Measurements from ENCODE around the gene MARCHF6. TPM values are rescaled to one million over a fixed set of nuclear protein-coding genes. Genes with fewer than 3 reads are reported as not detected.
A peak's percentile ranks its signal among the peaks of the same experiment; 100 is the strongest.
"Not testable (repeated sequence)": the region's sequence is repeated elsewhere in the genome, so short reads cannot be mapped to it uniquely, and the experiment has no call there.

Gene MARCHF6
- total RNA-seq, 1 donor from 2014 or later, result 150 TPM

DNA sequence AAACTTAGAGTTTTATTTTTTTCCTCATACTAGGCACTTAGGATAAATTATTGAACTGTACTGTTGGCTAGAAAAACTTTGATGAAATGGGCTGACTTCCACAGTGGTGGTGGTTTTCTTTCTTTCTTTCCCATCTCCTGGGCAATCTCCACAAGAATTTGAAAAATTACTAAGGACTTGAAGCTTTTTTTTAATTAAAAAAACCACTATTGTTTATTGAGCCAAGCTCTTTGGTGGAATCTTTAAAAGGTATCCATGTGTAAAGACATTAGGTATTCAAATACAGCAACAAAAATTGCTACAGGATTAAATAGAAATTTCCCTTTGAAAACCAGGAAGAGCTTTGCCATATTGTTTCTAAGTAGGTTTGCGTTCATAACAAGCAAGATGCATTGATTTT is 14.1 kb downstream of the MARCHF6 start:
- no peaks in the 10 kb centered on the region for H3K27me3 ChIP-seq
- ATAC-seq (no peak), DNase-seq (no peak)
- TF ChIP-seq, protein P1, sequence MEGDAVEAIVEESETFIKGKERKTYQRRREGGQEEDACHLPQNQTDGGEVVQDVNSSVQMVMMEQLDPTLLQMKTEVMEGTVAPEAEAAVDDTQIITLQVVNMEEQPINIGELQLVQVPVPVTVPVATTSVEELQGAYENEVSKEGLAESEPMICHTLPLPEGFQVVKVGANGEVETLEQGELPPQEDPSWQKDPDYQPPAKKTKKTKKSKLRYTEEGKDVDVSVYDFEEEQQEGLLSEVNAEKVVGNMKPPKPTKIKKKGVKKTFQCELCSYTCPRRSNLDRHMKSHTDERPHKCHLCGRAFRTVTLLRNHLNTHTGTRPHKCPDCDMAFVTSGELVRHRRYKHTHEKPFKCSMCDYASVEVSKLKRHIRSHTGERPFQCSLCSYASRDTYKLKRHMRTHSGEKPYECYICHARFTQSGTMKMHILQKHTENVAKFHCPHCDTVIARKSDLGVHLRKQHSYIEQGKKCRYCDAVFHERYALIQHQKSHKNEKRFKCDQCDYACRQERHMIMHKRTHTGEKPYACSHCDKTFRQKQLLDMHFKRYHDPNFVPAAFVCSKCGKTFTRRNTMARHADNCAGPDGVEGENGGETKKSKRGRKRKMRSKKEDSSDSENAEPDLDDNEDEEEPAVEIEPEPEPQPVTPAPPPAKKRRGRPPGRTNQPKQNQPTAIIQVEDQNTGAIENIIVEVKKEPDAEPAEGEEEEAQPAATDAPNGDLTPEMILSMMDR (IDR thresholded peaks at IDR 0.05), result no peak
- H3K9me3 ChIP-seq, result no peaks in the 10 kb centered on the region
- no peaks in the 10 kb centered on the region for H3K36me3 ChIP-seq
- H3K4me1 ChIP-seq, result peaks cover 14% of the 10 kb centered on the region
- no peak overlapping the region for H3K27ac ChIP-seq
- no peak overlapping the region for H3K4me3 ChIP-seq
- intact Hi-C loops (cut with DNase I), result no loop called here

DNA sequence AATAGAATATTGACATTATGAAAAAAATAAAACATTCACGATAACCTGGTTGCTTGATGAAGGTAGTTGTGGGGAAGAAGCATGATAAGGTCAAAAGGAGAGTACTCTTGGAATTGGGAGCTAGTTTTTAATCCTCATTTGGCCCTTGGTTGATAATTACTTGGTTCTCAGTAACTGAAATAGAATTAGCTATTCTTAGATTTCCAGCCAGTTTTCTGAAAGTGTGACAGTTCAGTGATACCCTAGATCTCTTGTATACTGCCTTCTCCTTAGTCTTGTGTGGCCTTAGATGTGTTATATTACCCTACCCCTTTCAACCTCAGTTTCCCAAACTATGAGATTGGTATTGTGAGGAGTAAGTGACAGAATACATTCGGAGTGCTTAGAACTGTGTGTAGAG is 17.4 kb downstream of the MARCHF6 start:
- TF ChIP-seq, protein P1 (IDR thresholded peaks at IDR 0.05), result no peak
- Histone ChIP-seq H3K27ac (no peak overlapping the region), H3K36me3 (no peaks in the 10 kb centered on the region), H3K27me3 (no peaks in the 10 kb centered on the region), H3K9me3 (no peaks in the 10 kb centered on the region), H3K4me1 (peaks cover 22% of the 10 kb centered on the region), H3K4me3 (no peak overlapping the region)
- no peak for ATAC-seq
- intact Hi-C loops (cut with DNase I), result no loop called here
- no peak for DNase-seq

DNA sequence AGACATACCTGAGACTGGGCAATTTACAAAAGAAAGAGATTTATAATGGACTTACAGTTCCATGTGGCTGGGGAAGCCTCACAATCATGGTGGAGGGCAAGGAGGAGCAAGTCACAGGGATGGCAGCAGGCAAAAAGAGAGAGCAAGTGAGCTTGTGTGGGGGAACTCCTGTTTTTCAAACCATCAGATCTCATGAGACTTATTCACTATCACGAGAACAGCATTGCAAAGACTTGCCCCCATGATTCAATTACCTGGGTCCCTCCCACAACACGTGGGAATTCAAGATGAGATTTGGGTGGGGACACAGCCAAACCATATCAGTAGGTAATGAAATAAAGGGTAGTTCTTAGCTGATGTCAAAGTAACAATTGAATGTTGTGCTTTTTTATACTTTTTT is 17.9 kb downstream of the MARCHF6 start:
- intact Hi-C loops (cut with DNase I), result not testable (repeated sequence)

DNA sequence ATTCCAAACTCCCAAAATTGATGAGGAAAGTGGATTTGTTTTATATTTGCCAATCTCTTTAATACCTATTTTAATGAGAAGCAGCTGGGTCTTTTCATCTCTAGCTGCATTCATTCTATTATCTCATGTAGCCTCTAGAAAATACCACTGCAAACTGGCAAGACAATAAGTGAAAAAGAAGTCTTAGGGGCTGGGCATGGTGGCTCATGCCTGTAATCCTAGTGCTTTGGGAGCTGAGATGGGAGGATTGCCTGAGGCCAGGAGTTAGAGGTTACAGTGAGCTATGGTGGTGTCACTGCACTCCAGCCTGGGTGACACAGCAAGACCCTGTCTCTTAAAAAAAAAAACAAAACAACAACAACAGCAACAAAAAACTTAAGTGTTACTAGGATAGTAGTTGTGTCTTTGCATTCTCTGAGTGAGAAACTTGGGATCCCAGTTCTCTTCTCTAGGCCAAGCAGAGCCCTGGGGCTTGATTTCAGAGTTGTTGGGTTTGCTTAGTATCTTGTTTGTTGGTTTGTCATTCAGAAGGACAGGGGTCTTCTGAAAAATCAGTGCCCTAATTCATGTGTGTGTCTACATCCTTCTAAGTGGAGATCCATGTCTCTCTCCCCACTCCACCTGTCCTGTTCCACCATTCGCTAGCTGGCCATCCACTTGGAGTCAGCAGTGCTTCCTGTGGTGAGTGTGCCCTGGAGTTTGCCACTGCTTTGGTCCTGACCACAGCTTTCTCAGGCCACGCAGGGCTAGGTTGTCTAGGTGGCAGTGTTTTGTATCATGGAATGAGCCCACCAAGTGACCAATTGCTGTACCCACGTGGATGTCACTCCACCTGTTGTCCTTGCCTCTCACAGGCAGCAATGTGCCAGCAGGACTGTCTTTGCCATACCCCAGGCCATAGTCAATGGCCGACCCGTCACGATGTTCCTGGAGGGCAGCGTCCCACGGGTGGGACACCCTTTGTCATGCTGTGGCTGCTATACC is 19.5 kb downstream of the MARCHF6 start:
- Histone ChIP-seq H3K27me3 (no peaks in the 10 kb centered on the region), H3K9me3 (no peaks in the 10 kb centered on the region), H3K27ac (no peak overlapping the region), H3K4me1 (peaks cover 17% of the 10 kb centered on the region), H3K4me3 (no peak overlapping the region), H3K36me3 (peaks cover 6% of the 10 kb centered on the region)
- DNase-seq, result no peak
- ATAC-seq, result peak; percentile 19
- TF ChIP-seq, protein P1 (IDR thresholded peaks at IDR 0.05), result no peak
- intact Hi-C loops (cut with DNase I), result no loop called here

More for the DNA sequence above, 17.9 kb downstream of the MARCHF6 start:
- not testable (repeated sequence) for H3K27me3 ChIP-seq, H3K9me3 ChIP-seq, DNase-seq, ATAC-seq, H3K4me3 ChIP-seq, H3K27ac ChIP-seq, H3K36me3 ChIP-seq
- H3K4me1 ChIP-seq, result peaks cover 17% of the 10 kb centered on the region

DNA sequence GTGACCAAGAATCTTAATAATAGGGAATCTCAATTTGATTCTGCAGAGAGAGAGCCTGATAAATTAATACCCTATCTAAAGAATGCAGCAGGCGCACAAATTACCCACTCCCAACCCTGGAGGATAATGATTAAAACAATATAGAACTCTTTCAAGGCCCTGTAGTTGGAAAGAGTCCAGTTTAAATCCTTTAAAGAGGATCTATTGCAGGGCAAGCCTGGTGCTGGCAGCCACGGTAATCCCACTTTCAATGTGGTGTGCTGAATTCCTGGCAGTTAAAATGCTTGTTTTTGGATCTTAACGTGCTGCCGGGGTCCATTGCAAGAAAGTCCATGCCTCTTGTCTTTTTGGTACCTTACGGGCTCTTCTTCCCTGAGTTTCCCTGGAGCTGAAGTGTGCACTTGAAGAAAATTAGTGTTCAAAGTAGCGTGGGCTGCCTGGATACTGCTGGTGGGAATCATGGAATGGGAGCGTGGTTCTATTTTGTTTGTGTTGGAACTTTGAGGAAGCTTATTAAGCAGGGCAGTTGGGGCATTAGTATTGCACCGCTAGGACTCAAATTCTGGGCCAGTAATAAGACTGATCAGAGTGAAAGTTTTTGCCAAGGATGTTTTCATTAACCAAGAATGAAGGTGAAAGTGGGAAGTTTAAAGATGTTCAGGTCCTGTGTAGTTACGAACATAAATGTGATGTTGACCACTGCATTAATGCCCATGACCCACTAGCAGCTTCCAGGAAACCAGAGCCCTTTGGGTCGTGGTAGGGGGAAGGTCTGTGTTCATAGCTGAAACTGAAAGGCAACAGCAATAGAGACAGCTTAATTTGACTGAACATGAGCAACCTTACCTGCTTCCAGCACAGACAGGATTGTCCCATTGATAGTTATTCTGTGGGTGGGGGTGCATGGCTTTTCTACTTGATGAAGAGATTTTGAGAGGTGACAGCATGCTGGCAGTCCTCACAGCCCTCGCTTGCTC is 20.8 kb downstream of the MARCHF6 start:
- H3K36me3 ChIP-seq, result peaks cover 10% of the 10 kb centered on the region
- DNase-seq (no peak), ATAC-seq (no peak)
- no peaks in the 10 kb centered on the region for H3K27me3 ChIP-seq
- H3K27ac ChIP-seq, result no peak overlapping the region
- no peak overlapping the region for H3K4me3 ChIP-seq
- TF ChIP-seq, protein P1 (IDR thresholded peaks at IDR 0.05), result no peak
- intact Hi-C loops (cut with DNase I), result no loop called here
- H3K9me3 ChIP-seq, result no peaks in the 10 kb centered on the region
- H3K4me1 ChIP-seq, result peaks cover 22% of the 10 kb centered on the region

DNA sequence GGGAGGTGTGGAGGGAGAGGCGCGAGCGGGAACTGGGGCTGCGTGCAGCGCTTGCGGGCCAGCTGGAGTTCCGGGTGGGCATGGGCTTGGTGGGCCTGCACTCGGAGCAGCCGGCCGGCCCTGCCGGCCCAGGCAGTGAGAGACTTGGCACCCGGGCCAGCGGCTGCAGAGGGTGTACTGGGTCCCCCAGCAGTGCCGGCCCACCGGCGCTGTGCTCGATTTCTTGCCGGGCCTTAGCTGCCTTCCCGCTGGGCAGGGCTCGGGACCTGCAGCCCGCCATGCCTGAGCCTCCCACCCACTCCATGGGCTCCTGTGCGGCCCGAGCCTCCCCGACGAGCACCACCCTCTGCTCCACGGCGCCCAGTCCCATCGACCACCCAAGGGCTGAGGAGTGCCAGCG is 21.7 kb downstream of the MARCHF6 start:
- H3K9me3 ChIP-seq; H3K27ac ChIP-seq; ATAC-seq; H3K27me3 ChIP-seq; DNase-seq; H3K36me3 ChIP-seq; H3K4me3 ChIP-seq; intact Hi-C loops (cut with DNase I): not testable (repeated sequence)
- H3K4me1 ChIP-seq, result peaks cover 22% of the 10 kb centered on the region

All from upper lobe of right lung (tissue), 1 donor.